WTC11 (cell line): ENCODE data around the gene KPNB1.

ENCODE experiments used
- CBFB ChIP-seq: sonication (generic); formaldehyde crosslinking; IDR thresholded peaks from 2 replicates; pipeline ENCODE4 v1.8.1; 2022; ENCODE audit warnings: mild to moderate bottlenecking, low read depth, missing genetic modification reagents
- ELF4 ChIP-seq: sonication (generic); formaldehyde crosslinking; IDR thresholded peaks from 2 replicates; pipeline ENCODE4 v1.8.1; 2022; ENCODE audit warnings: low read depth, mild to moderate bottlenecking, moderate library complexity, missing genetic modification reagents
- ESRRA ChIP-seq: sonication (generic); formaldehyde crosslinking; IDR thresholded peaks from 2 replicates; pipeline ENCODE4 v1.8.1; 2022; ENCODE audit warnings: mild to moderate bottlenecking, missing genetic modification reagents, borderline replicate concordance
- NR1H2 ChIP-seq: sonication (generic); formaldehyde crosslinking; IDR thresholded peaks from 2 replicates; pipeline ENCODE4 v1.9.0; 2021; ENCODE audit warnings: mild to moderate bottlenecking, moderate library complexity, missing genetic modification reagents
- SMAD3 ChIP-seq: sonication (generic); formaldehyde crosslinking; IDR thresholded peaks from 2 replicates; pipeline ENCODE4 v1.8.0; 2022; ENCODE audit warnings: missing genetic modification reagents, mild to moderate bottlenecking, borderline replicate concordance
- ZBTB21 ChIP-seq: sonication (generic); formaldehyde crosslinking; IDR thresholded peaks from 2 replicates; pipeline ENCODE4 v1.8.1; 2023; ENCODE audit warnings: mild to moderate bottlenecking, missing genetic modification reagents, borderline replicate concordance
- TF ChIP-seq, protein P1 (sequence below): fragments of 200-600 bp; IDR thresholded peaks from 2 replicates; pipeline ENCODE4 v1.8.0; 2022; ENCODE audit warnings: antibody characterized with exemption
- TF ChIP-seq, protein P2 (sequence below): sonication (generic); formaldehyde crosslinking; conservative IDR thresholded peaks from 2 replicates; pipeline ENCODE4 v1.8.1; 2022; ENCODE audit warnings: mild to moderate bottlenecking, missing genetic modification reagents
- TF ChIP-seq, protein P3 (sequence below): sonication (generic); formaldehyde crosslinking; IDR thresholded peaks from 2 replicates; pipeline ENCODE4 v1.8.0; 2022; ENCODE audit warnings: mild to moderate bottlenecking, missing genetic modification reagents
- TF ChIP-seq, protein P4 (sequence below): sonication (generic); formaldehyde crosslinking; IDR thresholded peaks from 2 replicates; pipeline ENCODE4 v1.8.1; 2023; ENCODE audit warnings: mild to moderate bottlenecking, missing genetic modification reagents
- TF ChIP-seq, protein P5 (sequence below): sonication (generic); formaldehyde crosslinking; IDR thresholded peaks from 2 replicates; pipeline ENCODE4 v1.8.1; 2022; ENCODE audit warnings: low read depth, mild to moderate bottlenecking, moderate library complexity, missing genetic modification reagents, borderline replicate concordance
- TF ChIP-seq, protein P6 (sequence below): fragments of 250-450 bp; sonication (Bioruptor Pico); IDR thresholded peaks from 2 replicates; pipeline ENCODE4 v1.9.0; 2021; ENCODE audit warnings: mild to moderate bottlenecking

DNA sequence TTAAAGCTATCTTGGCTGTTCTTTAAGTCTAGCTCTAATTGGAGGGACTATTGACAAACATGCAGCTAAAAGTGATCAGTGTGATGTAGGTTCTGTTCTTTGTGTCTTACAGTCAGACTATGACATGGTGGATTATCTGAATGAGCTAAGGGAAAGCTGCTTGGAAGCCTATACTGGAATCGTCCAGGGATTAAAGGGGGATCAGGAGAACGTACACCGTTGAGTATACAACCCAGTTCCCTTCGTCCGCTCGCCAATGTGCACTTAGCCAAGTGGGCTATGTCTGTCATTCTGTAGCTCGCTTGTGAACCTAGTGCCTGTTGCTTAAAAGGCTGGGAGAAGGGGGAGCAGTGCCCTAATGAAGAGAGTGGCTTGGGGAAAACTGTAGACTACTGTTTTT lies 28.5 kb downstream of the KPNB1 start:
- TF ChIP-seq, protein P1, sequence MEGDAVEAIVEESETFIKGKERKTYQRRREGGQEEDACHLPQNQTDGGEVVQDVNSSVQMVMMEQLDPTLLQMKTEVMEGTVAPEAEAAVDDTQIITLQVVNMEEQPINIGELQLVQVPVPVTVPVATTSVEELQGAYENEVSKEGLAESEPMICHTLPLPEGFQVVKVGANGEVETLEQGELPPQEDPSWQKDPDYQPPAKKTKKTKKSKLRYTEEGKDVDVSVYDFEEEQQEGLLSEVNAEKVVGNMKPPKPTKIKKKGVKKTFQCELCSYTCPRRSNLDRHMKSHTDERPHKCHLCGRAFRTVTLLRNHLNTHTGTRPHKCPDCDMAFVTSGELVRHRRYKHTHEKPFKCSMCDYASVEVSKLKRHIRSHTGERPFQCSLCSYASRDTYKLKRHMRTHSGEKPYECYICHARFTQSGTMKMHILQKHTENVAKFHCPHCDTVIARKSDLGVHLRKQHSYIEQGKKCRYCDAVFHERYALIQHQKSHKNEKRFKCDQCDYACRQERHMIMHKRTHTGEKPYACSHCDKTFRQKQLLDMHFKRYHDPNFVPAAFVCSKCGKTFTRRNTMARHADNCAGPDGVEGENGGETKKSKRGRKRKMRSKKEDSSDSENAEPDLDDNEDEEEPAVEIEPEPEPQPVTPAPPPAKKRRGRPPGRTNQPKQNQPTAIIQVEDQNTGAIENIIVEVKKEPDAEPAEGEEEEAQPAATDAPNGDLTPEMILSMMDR, result no peak
- TF ChIP-seq, protein P2, sequence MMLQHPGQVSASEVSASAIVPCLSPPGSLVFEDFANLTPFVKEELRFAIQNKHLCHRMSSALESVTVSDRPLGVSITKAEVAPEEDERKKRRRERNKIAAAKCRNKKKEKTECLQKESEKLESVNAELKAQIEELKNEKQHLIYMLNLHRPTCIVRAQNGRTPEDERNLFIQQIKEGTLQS, result no peak
- TF ChIP-seq ELF4 (CRISPR knock-in tag) (no peak), NR1H2 (no peak), ESRRA (CRISPR knock-in tag) (no peak), SMAD3 (CRISPR knock-in tag) (no peak), ZBTB21 (CRISPR knock-in tag) (no peak), CBFB (CRISPR knock-in tag) (no peak)
- TF ChIP-seq, protein P3, sequence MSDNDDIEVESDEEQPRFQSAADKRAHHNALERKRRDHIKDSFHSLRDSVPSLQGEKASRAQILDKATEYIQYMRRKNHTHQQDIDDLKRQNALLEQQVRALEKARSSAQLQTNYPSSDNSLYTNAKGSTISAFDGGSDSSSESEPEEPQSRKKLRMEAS (CRISPR knock-in tag), result no peak
- TF ChIP-seq, protein P4, sequence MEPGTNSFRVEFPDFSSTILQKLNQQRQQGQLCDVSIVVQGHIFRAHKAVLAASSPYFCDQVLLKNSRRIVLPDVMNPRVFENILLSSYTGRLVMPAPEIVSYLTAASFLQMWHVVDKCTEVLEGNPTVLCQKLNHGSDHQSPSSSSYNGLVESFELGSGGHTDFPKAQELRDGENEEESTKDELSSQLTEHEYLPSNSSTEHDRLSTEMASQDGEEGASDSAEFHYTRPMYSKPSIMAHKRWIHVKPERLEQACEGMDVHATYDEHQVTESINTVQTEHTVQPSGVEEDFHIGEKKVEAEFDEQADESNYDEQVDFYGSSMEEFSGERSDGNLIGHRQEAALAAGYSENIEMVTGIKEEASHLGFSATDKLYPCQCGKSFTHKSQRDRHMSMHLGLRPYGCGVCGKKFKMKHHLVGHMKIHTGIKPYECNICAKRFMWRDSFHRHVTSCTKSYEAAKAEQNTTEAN (CRISPR knock-in tag), result no peak
- TF ChIP-seq, protein P5, sequence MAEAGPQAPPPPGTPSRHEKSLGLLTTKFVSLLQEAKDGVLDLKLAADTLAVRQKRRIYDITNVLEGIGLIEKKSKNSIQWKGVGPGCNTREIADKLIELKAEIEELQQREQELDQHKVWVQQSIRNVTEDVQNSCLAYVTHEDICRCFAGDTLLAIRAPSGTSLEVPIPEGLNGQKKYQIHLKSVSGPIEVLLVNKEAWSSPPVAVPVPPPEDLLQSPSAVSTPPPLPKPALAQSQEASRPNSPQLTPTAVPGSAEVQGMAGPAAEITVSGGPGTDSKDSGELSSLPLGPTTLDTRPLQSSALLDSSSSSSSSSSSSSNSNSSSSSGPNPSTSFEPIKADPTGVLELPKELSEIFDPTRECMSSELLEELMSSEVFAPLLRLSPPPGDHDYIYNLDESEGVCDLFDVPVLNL (CRISPR knock-in tag), result no peak
- TF ChIP-seq, protein P6, sequence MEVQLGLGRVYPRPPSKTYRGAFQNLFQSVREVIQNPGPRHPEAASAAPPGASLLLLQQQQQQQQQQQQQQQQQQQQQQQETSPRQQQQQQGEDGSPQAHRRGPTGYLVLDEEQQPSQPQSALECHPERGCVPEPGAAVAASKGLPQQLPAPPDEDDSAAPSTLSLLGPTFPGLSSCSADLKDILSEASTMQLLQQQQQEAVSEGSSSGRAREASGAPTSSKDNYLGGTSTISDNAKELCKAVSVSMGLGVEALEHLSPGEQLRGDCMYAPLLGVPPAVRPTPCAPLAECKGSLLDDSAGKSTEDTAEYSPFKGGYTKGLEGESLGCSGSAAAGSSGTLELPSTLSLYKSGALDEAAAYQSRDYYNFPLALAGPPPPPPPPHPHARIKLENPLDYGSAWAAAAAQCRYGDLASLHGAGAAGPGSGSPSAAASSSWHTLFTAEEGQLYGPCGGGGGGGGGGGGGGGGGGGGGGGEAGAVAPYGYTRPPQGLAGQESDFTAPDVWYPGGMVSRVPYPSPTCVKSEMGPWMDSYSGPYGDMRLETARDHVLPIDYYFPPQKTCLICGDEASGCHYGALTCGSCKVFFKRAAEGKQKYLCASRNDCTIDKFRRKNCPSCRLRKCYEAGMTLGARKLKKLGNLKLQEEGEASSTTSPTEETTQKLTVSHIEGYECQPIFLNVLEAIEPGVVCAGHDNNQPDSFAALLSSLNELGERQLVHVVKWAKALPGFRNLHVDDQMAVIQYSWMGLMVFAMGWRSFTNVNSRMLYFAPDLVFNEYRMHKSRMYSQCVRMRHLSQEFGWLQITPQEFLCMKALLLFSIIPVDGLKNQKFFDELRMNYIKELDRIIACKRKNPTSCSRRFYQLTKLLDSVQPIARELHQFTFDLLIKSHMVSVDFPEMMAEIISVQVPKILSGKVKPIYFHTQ (CRISPR knock-in tag), result no peak
